ENCODE measurements around the gene FETUB. TPM values are rescaled to one million over a fixed set of nuclear protein-coding genes. Genes with fewer than 3 reads are reported as not detected.

The FETUB gene
- total and polyA plus RNA-seq, 2 of the 8 experiments (the other 6 are each of a cell fraction or from before 2014, with no cell fraction given): 0.15 TPM; not detected in 1

DNA sequence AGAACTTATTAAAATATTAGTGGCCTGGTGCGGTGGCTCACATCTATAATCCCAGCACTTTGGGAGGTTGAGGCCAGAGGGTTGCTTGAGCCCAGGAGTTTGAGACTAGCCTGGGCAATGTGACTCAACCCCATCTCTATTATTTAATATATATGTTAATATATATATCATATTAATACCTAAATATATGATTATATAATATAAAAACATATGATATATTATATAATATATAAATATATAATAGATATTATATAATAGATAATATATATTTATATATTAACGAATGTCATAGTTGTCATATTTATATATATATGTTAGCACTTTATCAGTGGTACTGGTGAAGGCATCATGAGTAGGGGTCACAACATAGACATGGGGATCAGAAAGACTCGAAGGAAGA lies 30.9 kb downstream of the FETUB start:
- no peak overlapping the region for H4K5ac ChIP-seq (ENCODE audit: insufficient read length, low read depth, low read length)
- no peak overlapping the region for H3K14ac ChIP-seq (ENCODE audit: insufficient read length)
- H3K27ac ChIP-seq (ENCODE audit: low read depth, low read length): no peak overlapping the region
- no peak overlapping the region for H3K56ac ChIP-seq (replicated peaks; ENCODE audit: insufficient read length, low read depth, low read length)
- 94% methylated on average over 3 of the region's 3 CpGs; no CpG with 5 or more reads in 1 of the 2 experiments for WGBS, 2 experiments (ENCODE audit: extremely low coverage in 1 of 2, insufficient coverage in 1 of 2, insufficient read length in 1 of 2, insufficient replicate concordance in 2 of 2, low coverage in 1 of 2, low lambda C conversion rate in 2 of 2, missing lambda C conversion rate in 1 of 2)
- no peak overlapping the region for H2BK5ac ChIP-seq (ENCODE audit: low read depth, low read length)
- H2AFZ ChIP-seq (ENCODE audit: low read length): no peak overlapping the region
- POLR2A ChIA-PET (ENCODE audit: partially characterized antibody): no interaction called here
- no peak overlapping the region for H2AK5ac ChIP-seq (ENCODE audit: low read depth, low read length)
- H3K27me3 ChIP-seq (replicated peaks in 1 of 4; ENCODE audit: control insufficient read depth in 3 of 4, extremely low read depth in 1 of 4, insufficient read depth in 3 of 4, low read length in 3 of 4): no peaks in the 10 kb centered on the region
- H3K23me2 ChIP-seq (ENCODE audit: low read depth, low read length): no peaks in the 10 kb centered on the region; the same call in 1 of the 2 replicates
- no peaks in the 10 kb centered on the region for H3K79me1 ChIP-seq (ENCODE audit: low read depth, low read length)
- no peak overlapping the region for H2BK120ac ChIP-seq (replicated peaks; ENCODE audit: low read depth, low read length)
- H2BK15ac ChIP-seq (ENCODE audit: low read length): no peak overlapping the region
- H3K9ac ChIP-seq (replicated peaks in 1 of 4; ENCODE audit: extremely low read depth in 1 of 4, low read depth in 3 of 4, low read length in 3 of 4): no peak overlapping the region
- H4K8ac ChIP-seq (ENCODE audit: extremely low read depth, insufficient read depth, low read length): no peak overlapping the region
- no peak overlapping the region for H3K4me3 ChIP-seq (ENCODE audit: extremely low read depth in 1 of 4, insufficient read depth in 2 of 4, low read depth in 3 of 4, low read length in 4 of 4)
- H3K23ac ChIP-seq (ENCODE audit: insufficient read length): no peak overlapping the region
- H4K91ac ChIP-seq (replicated peaks; ENCODE audit: insufficient read length, low read length): no peak overlapping the region
- no peaks in the 10 kb centered on the region for H3K9me3 ChIP-seq (ENCODE audit: insufficient read depth in 2 of 2, low read depth in 1 of 2, low read length in 1 of 2)
- no peaks in the 10 kb centered on the region for H4K20me1 ChIP-seq (replicated peaks in 1 of 2; ENCODE audit: control insufficient read depth in 1 of 2, insufficient read depth in 2 of 2, low read length in 2 of 2)
- H3K4me1 ChIP-seq (replicated peaks in 1 of 4; ENCODE audit: control insufficient read depth in 3 of 4, insufficient read depth in 4 of 4, low read length in 3 of 4): peaks cover 0 to 4% (median 0%) of the 10 kb centered on the region in 4 experiments; a peak in 1 of 7 replicates
- no peak overlapping the region for H3K4ac ChIP-seq (replicated peaks; ENCODE audit: insufficient read length, low read depth, low read length)
- H3K36me3 ChIP-seq (ENCODE audit: control insufficient read depth in 2 of 4, insufficient read depth in 4 of 4, low read length in 3 of 4): no peaks in the 10 kb centered on the region
- no peak for DNase-seq (ENCODE audit: low read depth in 1 of 2, low spot score in 2 of 2)
- H2BK12ac ChIP-seq (ENCODE audit: low read depth, low read length): no peak overlapping the region
- CTCF ChIA-PET (ENCODE audit: partially characterized antibody): interaction anchor here (1.3 kb wide), 1 partner anchor 8 kb away, joined by 4 read pairs; no protein-coding TSS in a partner anchor
- H3K18ac ChIP-seq (ENCODE audit: extremely low read depth, low read length): no peak overlapping the region
- no peak overlapping the region for H3K4me2 ChIP-seq (ENCODE audit: insufficient read depth in 1 of 2, low read depth in 2 of 2, low read length in 2 of 2)
- no peak for FAIRE-seq
- 0 out of 2 replicates have a peak overlapping the region, but pooled peaks have one; percentile 56 for H2BK20ac ChIP-seq (ENCODE audit: low read length)
- H3K79me2 ChIP-seq (ENCODE audit: control insufficient read depth in 1 of 2, insufficient read depth in 2 of 2, low read length in 2 of 2): no peaks in the 10 kb centered on the region
- TF ChIP-seq KDM4A (IDR thresholded peaks at IDR 0.05; ENCODE audit: low read depth, low read length, severe bottlenecking): no peak
- no peak for TF ChIP-seq TAF1 (IDR thresholded peaks at IDR 0.05; ENCODE audit: low read depth, low read length)
- TF ChIP-seq PHF8 (conservative IDR thresholded peaks at IDR 0.05; ENCODE audit: low read depth, low read length): no peak
- TF ChIP-seq, protein P1, sequence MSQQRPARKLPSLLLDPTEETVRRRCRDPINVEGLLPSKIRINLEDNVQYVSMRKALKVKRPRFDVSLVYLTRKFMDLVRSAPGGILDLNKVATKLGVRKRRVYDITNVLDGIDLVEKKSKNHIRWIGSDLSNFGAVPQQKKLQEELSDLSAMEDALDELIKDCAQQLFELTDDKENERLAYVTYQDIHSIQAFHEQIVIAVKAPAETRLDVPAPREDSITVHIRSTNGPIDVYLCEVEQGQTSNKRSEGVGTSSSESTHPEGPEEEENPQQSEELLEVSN (IDR thresholded peaks at IDR 0.05): no peak
- TF ChIP-seq ZNF274 (IDR thresholded peaks at IDR 0.05; ENCODE audit: borderline replicate concordance, extremely low read depth, low read length): no peak
- no peak for TF ChIP-seq NANOG (IDR thresholded peaks at IDR 0.05; ENCODE audit: insufficient read depth, low read depth, low read length, poor library complexity, severe bottlenecking)
- TF ChIP-seq SUZ12 (IDR thresholded peaks at IDR 0.05; ENCODE audit: low read length): no peak
- TF ChIP-seq JUN (IDR thresholded peaks at IDR 0.05; ENCODE audit: low read depth, low read length): no peak
- TF ChIP-seq ASH2L (IDR thresholded peaks at IDR 0.05; ENCODE audit: low read length): no peak
- TF ChIP-seq MAFK (IDR thresholded peaks at IDR 0.05; ENCODE audit: low read depth, low read length): no peak
- TF ChIP-seq RAD21 (IDR thresholded peaks at IDR 0.05 in 1 of 2, conservative IDR thresholded peaks at IDR 0.05 in 1 of 2; ENCODE audit: low read depth in 2 of 2, low read length in 2 of 2): no peak
- no peak for TF ChIP-seq EZH2 (IDR thresholded peaks at IDR 0.05; ENCODE audit: low read depth, low read length, severe bottlenecking)
- no peak for TF ChIP-seq BRCA1 (IDR thresholded peaks at IDR 0.05; ENCODE audit: low read depth, low read length)
